ENCODE data around the gene SLCO6A1. TPM values are rescaled to one million over a fixed set of nuclear protein-coding genes. Genes with fewer than 3 reads are reported as not detected.

Gene SLCO6A1
- total RNA-seq, 2 donors from 2014 or later: not detected

DNA sequence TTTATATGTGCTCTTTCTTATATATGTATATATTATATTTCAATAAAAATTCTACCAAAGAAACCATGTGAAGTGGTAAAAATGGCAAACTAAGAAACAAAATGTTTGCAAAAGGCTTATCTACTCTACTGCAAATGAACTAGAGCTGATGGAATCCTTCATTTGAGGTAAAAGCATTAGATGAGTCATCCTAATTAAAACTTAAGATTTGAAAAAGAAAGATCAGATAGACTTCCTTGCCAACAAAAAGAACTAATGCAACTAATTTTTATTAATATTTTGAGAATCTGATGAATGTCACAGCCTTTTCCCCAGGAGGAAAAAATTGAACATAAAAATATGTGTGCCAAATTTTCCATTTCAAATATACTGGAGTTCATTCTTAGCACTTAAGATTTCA is 118.6 kb downstream of the SLCO6A1 start:
- no peaks in the 10 kb centered on the region for H3K27me3 Mint-ChIP-seq
- no peaks in the 10 kb centered on the region for H3K36me3 Mint-ChIP-seq (ENCODE audit: low read depth)
- no peaks in the 10 kb centered on the region for H3K9me3 Mint-ChIP-seq
- H3K4me3 Mint-ChIP-seq: no peak overlapping the region
- no peaks in the 10 kb centered on the region for H3K4me1 Mint-ChIP-seq
- H3K27ac Mint-ChIP-seq: no peak overlapping the region
- ATAC-seq (replicated peaks): no peak

DNA sequence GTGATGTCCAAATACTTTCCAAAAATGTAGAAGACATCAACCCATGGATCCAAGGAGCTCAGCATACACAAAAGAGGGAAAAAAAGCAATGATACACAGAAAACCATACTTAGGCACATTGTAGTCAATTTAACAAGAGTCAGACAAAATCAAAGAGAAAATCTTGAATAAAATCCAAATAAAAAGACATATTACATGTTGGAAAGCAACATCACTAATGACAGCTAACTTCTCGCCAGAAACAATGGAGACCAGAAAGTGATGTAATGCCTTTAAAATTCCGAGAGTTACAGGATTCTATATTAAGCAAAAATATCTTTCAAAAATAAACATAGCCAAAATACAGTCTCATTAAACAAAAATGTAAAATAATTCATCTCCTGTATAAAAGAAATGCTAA is 122.9 kb downstream of the SLCO6A1 start:
- ATAC-seq (replicated peaks): no peak
- no peak overlapping the region for H3K4me3 Mint-ChIP-seq
- H3K27me3 Mint-ChIP-seq: no peaks in the 10 kb centered on the region
- H3K9me3 Mint-ChIP-seq: no peaks in the 10 kb centered on the region
- H3K36me3 Mint-ChIP-seq (ENCODE audit: low read depth): no peaks in the 10 kb centered on the region
- H3K27ac Mint-ChIP-seq: no peak overlapping the region
- no peaks in the 10 kb centered on the region for H3K4me1 Mint-ChIP-seq

DNA sequence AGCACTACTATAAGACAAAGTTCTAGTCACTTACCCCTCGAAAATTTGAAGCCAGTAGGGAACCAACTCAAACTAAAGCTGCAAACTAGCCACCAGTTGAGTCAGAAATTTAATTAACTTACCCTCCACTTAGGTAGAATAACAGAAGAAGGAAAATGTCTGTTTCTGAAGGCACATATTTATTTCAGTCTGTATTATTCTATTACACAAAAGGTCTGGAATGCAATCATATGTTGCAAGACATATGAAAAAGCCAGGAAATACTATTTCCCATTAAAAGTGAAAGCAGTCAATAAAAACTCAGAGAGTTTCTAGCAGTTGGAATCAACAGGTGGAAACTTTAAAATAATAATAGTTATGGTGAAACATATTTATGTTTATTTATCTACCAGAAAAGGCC is 123.5 kb downstream of the SLCO6A1 start:
- H3K9me3 Mint-ChIP-seq: no peaks in the 10 kb centered on the region
- no peaks in the 10 kb centered on the region for H3K4me1 Mint-ChIP-seq
- H3K27ac Mint-ChIP-seq: no peak overlapping the region
- no peaks in the 10 kb centered on the region for H3K36me3 Mint-ChIP-seq (ENCODE audit: low read depth)
- no peak for ATAC-seq (replicated peaks)
- H3K27me3 Mint-ChIP-seq: no peaks in the 10 kb centered on the region
- no peak overlapping the region for H3K4me3 Mint-ChIP-seq

DNA sequence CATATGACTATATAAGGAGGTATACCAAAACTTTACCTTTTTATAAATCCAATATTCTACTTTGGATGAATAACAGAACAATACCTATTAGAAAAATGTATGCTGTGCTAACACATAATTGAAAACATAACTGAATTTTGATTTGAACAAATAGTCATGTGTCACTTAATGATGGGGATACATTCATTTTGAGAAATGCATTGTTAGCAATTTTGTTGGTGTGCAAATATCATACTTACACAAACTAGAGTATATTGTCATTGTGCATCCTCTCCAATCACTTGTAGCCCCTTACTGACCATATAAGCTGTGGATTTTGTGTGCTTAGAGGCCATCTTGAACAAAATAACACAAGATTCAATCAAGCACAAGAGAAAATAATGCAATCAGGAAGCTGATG is 130.4 kb downstream of the SLCO6A1 start:
- Mint-ChIP-seq H3K27me3 (no peaks in the 10 kb centered on the region), H3K36me3 (ENCODE audit: low read depth) (no peaks in the 10 kb centered on the region), H3K4me3 (no peak overlapping the region), H3K9me3 (no peaks in the 10 kb centered on the region), H3K4me1 (no peaks in the 10 kb centered on the region), H3K27ac (no peak overlapping the region)
- no peak for ATAC-seq (replicated peaks)

DNA sequence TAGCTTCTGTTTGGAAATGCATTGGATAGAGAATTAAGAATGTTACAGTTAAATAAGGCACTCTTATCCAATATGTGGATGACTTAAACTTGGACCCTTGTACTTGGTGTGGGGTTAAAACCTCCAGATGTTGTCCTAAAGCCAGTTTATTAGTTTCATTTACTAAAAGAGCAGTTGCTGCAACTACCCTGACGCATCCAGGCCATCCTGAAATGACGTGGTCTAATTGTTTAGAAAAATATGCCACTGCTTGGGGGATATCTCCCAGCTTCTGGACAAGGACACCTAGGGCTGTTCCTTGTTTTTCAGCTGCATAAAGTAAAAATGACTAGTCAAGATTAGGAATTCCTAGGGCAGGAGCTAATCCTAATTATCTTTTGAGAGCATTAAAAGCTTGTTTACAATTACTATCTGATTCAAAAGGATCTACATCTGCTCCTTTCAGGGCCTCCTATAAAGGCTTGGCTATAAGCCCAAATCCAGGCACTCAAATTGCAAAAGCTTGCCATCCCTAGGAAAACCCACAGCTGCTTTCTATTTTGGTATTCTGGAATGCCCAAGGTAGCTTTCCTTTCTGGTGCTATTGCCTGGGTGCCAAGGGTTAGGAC is 157.0 kb downstream of the SLCO6A1 start:
- Mint-ChIP-seq H3K36me3 (ENCODE audit: low read depth) (no peaks in the 10 kb centered on the region), H3K27ac (no peak overlapping the region), H3K4me3 (no peak overlapping the region), H3K9me3 (no peaks in the 10 kb centered on the region), H3K27me3 (peaks cover 19% of the 10 kb centered on the region), H3K4me1 (no peaks in the 10 kb centered on the region)
- ATAC-seq (replicated peaks): no peak

DNA sequence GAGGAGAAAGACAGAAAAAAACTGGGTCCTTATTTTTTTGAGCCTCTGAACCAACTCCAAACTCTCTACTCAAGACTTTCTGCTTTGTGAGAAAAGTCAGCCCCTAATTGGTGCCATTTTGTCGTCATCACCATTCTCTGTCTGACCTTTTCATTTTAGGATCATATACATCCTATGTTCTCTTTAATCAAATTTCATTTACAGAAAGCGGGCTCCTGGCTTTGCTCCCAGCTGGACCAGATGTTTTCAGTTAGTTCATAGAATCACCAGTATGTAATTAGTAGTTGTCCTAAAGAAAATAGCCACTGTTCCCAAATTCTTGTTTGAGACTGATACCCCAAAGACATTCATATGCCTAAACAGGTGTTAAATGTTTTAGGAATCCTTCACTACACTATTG is 174.1 kb downstream of the SLCO6A1 start:
- Mint-ChIP-seq H3K27ac (no peak overlapping the region), H3K4me3 (no peak overlapping the region)

More for the DNA sequence above, 174.1 kb downstream of the SLCO6A1 start:
- H3K27me3 Mint-ChIP-seq: peaks cover 3% of the 10 kb centered on the region
- H3K4me1 Mint-ChIP-seq: no peaks in the 10 kb centered on the region
- H3K36me3 Mint-ChIP-seq (ENCODE audit: low read depth): no peaks in the 10 kb centered on the region
- no peak for ATAC-seq (replicated peaks)
- H3K9me3 Mint-ChIP-seq: no peaks in the 10 kb centered on the region

Other genes starting within 250 kb of the SLCO6A1 start
- gene SLCO4C1, start 202.7 kb downstream of the SLCO6A1 start, total RNA-seq: under 1 TPM; 0.04 to 0.08 TPM